ENCODE data around the gene CDC42EP1. TPM values are rescaled to one million over a fixed set of nuclear protein-coding genes. Genes with fewer than 3 reads are reported as not detected.
A peak's percentile ranks its signal among the peaks of the same experiment; 100 is the strongest.

The CDC42EP1 gene
- total RNA-seq, 1 experiment from 2014 or later = 43.9 TPM

DNA sequence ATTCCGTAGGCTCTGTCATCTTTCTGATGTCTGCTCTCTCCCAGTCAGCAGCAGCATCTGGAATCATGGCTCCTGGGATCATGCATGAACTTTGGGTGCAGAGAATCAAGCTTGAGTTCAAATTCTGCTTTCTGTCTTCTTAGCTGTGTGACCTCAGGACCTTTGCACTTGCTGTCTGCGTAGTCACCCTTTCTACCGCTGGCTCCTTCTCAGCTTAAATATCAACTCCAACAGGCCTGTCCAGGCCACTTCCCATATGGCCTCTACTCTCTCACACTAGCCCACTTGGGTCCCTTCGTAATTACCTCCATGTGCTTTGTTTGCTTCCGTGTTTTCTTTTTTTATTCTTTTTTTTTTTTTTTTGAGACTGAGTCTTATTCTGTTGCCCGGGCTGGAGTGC, 43.8 kb downstream of the CDC42EP1 start:
- no peak for ATAC-seq
- Histone ChIP-seq H3K4me3 (ENCODE audit: low read length) (no peak overlapping the region), H3K4me1 (ENCODE audit: insufficient read depth, low read length) (peaks cover 19% of the 10 kb centered on the region), H3K36me3 (ENCODE audit: low read depth, low read length) (no peaks in the 10 kb centered on the region), H3K9ac (ENCODE audit: low read length) (no peak overlapping the region), H3K9me2 (replicated peaks; ENCODE audit: low read length) (no peaks in the 10 kb centered on the region), H4K20me1 (ENCODE audit: low read length) (no peaks in the 10 kb centered on the region), H3F3A (ENCODE audit: low read length, unreplicated experiment) (no peaks in the 10 kb centered on the region), H3K79me2 (ENCODE audit: low read length) (peaks cover 2% of the 10 kb centered on the region), H3K9me3 (ENCODE audit: low read length) (no peaks in the 10 kb centered on the region), H3K4me2 (ENCODE audit: low read length) (no peak overlapping the region), H2AFZ (ENCODE audit: low read length) (no peak overlapping the region), H3K27me3 (ENCODE audit: low read length) (no peaks in the 10 kb centered on the region), H3K27ac (ENCODE audit: low read length) (no peak overlapping the region)
- no peak for DNase-seq
- ChIA-PET CTCF (no interaction called here), POLR2A (ENCODE audit: unreplicated experiment) (no interaction called here)
- TF ChIP-seq, protein P1, sequence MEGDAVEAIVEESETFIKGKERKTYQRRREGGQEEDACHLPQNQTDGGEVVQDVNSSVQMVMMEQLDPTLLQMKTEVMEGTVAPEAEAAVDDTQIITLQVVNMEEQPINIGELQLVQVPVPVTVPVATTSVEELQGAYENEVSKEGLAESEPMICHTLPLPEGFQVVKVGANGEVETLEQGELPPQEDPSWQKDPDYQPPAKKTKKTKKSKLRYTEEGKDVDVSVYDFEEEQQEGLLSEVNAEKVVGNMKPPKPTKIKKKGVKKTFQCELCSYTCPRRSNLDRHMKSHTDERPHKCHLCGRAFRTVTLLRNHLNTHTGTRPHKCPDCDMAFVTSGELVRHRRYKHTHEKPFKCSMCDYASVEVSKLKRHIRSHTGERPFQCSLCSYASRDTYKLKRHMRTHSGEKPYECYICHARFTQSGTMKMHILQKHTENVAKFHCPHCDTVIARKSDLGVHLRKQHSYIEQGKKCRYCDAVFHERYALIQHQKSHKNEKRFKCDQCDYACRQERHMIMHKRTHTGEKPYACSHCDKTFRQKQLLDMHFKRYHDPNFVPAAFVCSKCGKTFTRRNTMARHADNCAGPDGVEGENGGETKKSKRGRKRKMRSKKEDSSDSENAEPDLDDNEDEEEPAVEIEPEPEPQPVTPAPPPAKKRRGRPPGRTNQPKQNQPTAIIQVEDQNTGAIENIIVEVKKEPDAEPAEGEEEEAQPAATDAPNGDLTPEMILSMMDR (conservative IDR thresholded peaks at IDR 0.05; ENCODE audit: low read depth, low read length) = no peak
- TF ChIP-seq EZH2 (IDR thresholded peaks at IDR 0.05; ENCODE audit: low read length, unreplicated experiment) = no peak
- no peak for TF ChIP-seq EZH2phosphoT487 (IDR thresholded peaks at IDR 0.05; ENCODE audit: borderline replicate concordance, low read length)
- no TSS peak for BruUV-seq (replicated peaks)
- intact Hi-C loops (cut with micrococcal nuclease) = no loop called here

- no peaks in the 10 kb centered on the region for H3K9me2 ChIP-seq (replicated peaks; ENCODE audit: low read length)
- no peak overlapping the region for H3K4me2 ChIP-seq (ENCODE audit: low read length)
- ATAC-seq (no peak), DNase-seq (no peak)
- no peaks in the 10 kb centered on the region for H3K36me3 ChIP-seq (ENCODE audit: low read depth, low read length)
- no peak overlapping the region for H3K4me3 ChIP-seq (ENCODE audit: low read length)
- no peaks in the 10 kb centered on the region for H3K27me3 ChIP-seq (ENCODE audit: low read length)
- no peaks in the 10 kb centered on the region for H3K9me3 ChIP-seq (ENCODE audit: low read length)
- peaks cover 10% of the 10 kb centered on the region for H3K79me2 ChIP-seq (ENCODE audit: low read length)
- intact Hi-C loops (cut with micrococcal nuclease) = no loop called here
- peaks cover 19% of the 10 kb centered on the region for H3K4me1 ChIP-seq (ENCODE audit: insufficient read depth, low read length)
- TF ChIP-seq EZH2 (IDR thresholded peaks at IDR 0.05; ENCODE audit: low read length, unreplicated experiment) (no peak), EZH2phosphoT487 (IDR thresholded peaks at IDR 0.05; ENCODE audit: borderline replicate concordance, low read length) (no peak)
- TF ChIP-seq, protein P1 (conservative IDR thresholded peaks at IDR 0.05; ENCODE audit: low read depth, low read length) = no peak
- POLR2A ChIA-PET (ENCODE audit: unreplicated experiment) = no interaction called here
- H2AFZ ChIP-seq (ENCODE audit: low read length) = no peak overlapping the region
- no TSS peak for BruUV-seq (replicated peaks)
- H4K20me1 ChIP-seq (ENCODE audit: low read length) = no peaks in the 10 kb centered on the region
- CTCF ChIA-PET = no interaction called here
- no peak overlapping the region for H3K27ac ChIP-seq (ENCODE audit: low read length)
- no peaks in the 10 kb centered on the region for H3F3A ChIP-seq (ENCODE audit: low read length, unreplicated experiment)
- H3K9ac ChIP-seq (ENCODE audit: low read length) = no peak overlapping the region
Observed at GRCh38 chr22:37604875-37605274, 44.6 kb downstream of the CDC42EP1 start.

GRCh38 chr22:37607010-37607934, 47.0 kb downstream of the CDC42EP1 start:
- DNase-seq (peak; percentile 91), ATAC-seq (peak; percentile 39)
- H3K36me3 ChIP-seq (ENCODE audit: low read depth, low read length) = no peaks in the 10 kb centered on the region
- no peaks in the 10 kb centered on the region for H3K9me3 ChIP-seq (ENCODE audit: low read length)
- ChIA-PET POLR2A (ENCODE audit: unreplicated experiment) (interaction anchor here (0.5 to 0.7 kb wide), 4 partner anchors 46 to 201 kb away, joined by 3 to 5 read pairs (median 3); partner anchors contain the start of gene GCAT), CTCF (interaction anchor here (0.6 to 1.9 kb wide), 2 partner anchors 14 to 33 kb away, joined by 3 to 12 read pairs; no protein-coding TSS in a partner anchor)
- H3K4me1 ChIP-seq (ENCODE audit: insufficient read depth, low read length) = peaks cover 7% of the 10 kb centered on the region
- H2AFZ ChIP-seq (ENCODE audit: low read length) = peak overlapping the region; percentile 78
- TF ChIP-seq, protein P1 (conservative IDR thresholded peaks at IDR 0.05; ENCODE audit: low read depth, low read length) = peak; percentile 89
- TF ChIP-seq EZH2phosphoT487 (IDR thresholded peaks at IDR 0.05; ENCODE audit: borderline replicate concordance, low read length) (no peak), EZH2 (IDR thresholded peaks at IDR 0.05; ENCODE audit: low read length, unreplicated experiment) (no peak)
- intact Hi-C loops (cut with micrococcal nuclease) = no loop called here
- no peak overlapping the region for H3K9ac ChIP-seq (ENCODE audit: low read length)
- peak overlapping the region; percentile 57; the same call in 1 of the 2 replicates for H3K4me3 ChIP-seq (ENCODE audit: low read length)
- no peaks in the 10 kb centered on the region for H4K20me1 ChIP-seq (ENCODE audit: low read length)
- H3K27ac ChIP-seq (ENCODE audit: low read length) = no peak overlapping the region
- no peaks in the 10 kb centered on the region for H3K27me3 ChIP-seq (ENCODE audit: low read length)
- peak overlapping the region; percentile 79 for H3K4me2 ChIP-seq (ENCODE audit: low read length)
- H3K9me2 ChIP-seq (replicated peaks; ENCODE audit: low read length) = no peaks in the 10 kb centered on the region
- no peaks in the 10 kb centered on the region for H3F3A ChIP-seq (ENCODE audit: low read length, unreplicated experiment)
- H3K79me2 ChIP-seq (ENCODE audit: low read length) = peaks cover 27% of the 10 kb centered on the region
- no TSS peak for BruUV-seq (replicated peaks)
